ENCODE data around the gene ANKRD63.

ANKRD63 gene

GRCh38 chr15:40276927-40277326 lies 5.9 kb downstream of the ANKRD63 start:
- DNase-seq = no peak

DNA sequence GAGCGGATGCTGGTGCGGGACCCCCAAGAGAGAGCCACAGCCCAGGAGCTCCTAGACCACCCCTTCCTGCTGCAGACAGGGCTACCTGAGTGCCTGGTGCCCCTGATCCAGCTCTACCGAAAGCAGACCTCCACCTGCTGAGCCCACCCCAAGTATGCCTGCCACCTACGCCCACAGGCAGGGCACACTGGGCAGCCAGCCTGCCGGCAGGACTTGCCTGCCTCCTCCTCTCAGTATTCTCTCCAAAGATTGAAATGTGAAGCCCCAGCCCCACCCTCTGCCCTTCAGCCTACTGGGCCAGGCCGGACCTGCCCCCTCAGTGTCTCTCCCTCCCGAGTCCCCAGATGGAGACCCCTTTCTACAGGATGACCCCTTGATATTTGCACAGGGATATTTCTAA lies 6.9 kb downstream of the ANKRD63 start:
- DNase-seq = no peak

GRCh38 chr15:40275523-40275922 lies 7.3 kb downstream of the ANKRD63 start:
- no peak for DNase-seq

DNA sequence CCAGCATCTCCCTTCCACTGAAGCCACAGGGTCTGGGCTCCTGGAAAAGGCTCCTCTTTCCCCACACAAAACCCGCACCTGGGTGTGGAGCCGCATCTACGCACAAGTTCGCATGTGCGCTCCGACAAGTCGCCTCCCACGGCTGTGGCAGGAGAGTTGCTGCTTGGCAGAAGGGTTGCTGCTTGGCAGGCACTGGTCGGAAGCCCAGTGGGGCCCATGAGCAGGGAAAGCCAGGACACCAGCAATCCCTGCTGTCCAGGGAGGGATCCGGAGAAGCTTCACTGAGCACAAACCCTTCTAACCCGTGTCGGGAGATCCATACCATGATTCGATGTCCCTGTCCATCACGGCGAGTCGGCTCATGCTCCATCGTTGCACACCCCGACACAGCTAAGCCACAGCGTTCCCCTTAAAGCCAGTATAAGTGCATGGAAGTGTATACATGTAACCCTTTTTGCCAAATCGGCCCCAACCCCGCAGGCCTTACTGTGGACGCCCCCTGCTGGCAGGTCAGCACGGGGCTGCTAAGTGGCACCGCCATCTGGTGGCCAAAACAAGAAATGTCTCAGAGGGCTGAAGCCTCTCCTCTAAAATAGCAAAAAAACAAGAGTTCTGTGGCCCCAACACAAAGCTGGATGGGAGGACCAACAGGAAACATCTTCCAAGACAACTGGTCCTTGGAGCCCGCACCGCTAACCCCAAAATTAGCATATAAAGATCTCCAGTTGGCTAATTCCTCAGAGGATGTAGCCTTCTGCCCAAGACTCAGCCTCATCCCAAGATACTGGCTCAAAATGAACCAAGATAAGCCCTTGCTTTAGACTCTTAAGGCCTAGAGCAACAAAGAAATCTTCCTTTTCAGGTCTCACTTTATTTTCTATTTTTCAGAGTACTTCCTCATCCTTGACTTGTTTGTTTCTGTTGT lies 8.3 kb downstream of the ANKRD63 start:
- peak; percentile 76 for DNase-seq

DNA sequence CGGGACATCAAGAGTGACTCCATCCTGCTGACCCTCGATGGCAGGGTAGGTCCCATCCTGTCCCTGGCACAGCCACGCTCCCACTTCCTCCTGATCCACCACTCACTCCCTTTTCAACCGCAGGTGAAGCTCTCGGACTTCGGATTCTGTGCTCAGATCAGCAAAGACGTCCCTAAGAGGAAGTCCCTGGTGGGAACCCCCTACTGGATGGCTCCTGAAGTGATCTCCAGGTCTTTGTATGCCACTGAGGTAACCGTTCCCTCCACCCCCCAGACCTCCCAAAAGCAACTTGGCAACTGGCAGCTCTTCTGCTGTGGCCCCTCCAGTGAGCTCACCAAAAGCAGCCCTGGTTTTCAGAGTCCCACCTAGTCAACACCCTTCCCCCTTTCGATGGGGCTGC lies 9.4 kb downstream of the ANKRD63 start:
- no peak for DNase-seq

DNA sequence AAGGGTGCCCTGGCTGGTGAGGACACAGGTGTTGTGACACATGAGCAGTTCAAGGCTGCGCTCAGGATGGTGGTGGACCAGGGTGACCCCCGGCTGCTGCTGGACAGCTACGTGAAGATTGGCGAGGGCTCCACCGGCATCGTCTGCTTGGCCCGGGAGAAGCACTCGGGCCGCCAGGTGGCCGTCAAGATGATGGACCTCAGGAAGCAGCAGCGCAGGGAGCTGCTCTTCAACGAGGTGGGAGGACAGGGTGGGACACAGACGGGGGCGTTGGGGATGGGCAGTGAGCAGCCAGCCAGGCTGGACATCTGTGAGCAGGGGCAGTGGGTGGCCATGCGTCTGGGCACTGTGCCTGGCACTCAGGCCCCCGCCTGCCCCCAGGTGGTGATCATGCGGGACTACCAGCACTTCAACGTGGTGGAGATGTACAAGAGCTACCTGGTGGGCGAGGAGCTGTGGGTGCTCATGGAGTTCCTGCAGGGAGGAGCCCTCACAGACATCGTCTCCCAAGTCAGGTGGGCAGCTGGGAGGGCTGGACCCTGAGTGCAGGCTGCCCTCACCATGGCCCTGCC lies 10.3 kb downstream of the ANKRD63 start:
- no peak for DNase-seq

DNA sequence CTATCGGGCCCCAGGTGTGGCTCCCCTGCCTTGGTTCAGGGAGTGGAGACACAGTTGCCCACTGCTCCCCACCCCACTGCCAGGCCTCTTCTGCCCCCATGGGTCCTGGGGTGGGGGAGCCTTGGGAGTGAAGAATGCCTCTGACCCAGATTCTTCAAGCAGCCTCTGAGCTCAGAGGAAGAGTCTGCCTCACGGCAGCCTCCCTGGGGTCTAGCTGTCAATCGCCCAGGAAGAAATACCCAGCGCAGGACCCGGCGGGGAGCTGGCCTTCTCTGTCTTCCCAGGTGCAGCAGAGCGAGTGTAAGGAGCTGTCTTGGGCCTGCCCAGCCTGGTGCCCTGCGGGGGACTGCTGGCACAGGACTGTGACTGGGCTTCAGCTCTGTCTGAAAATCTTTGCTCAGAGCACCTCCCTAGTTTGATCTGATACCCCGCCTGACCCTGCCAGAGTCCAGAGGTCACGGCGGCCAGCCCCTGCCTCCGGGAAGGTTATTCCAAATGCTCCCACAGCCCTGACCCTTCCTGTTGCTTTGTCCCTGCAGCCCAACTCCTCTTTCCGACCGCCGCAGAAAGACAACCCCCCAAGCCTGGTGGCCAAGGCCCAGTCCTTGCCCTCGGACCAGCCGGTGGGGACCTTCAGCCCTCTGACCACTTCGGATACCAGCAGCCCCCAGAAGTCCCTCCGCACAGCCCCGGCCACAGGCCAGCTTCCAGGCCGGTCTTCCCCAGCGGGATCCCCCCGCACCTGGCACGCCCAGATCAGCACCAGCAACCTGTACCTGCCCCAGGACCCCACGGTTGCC lies 11.0 kb downstream of the ANKRD63 start:
- DNase-seq = no peak

DNA sequence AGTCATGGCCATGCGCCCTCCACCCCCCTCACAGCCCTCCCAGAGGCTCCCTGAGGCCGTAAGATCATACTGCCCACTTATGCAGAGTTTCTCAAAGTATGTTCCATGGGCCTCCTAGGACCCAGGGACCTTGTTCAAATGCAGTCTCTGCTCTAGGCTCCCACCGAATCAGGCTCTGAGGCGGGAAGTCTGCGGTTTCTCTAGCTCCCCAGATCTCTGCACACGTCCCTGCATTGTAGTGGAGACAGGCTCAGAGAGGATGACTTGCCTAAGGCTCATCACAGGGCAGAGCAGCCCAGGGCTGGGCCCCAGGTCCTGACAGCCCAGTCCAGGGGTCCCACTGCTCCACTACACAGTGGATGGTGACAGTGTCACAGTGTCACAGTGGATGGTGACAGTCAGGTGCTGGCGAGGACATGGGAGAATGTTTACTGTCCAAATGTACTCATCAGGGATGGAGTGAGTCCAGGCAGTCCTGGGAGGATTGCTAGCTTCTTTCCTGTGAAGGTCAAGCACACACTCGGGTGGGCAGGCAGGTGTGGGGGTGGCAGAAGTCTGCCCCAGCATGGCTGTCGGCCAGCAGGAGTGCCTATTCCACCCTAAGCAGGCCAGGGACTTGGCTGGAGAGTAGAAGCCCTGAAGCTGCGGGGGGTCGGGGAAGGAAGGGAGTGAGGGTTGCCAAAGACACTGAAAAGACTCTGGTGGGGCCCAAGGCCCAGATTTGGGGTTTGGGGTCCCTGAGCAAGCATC lies 12.4 kb downstream of the ANKRD63 start:
- DNase-seq = peak; percentile 25

GRCh38 chr15:40269604-40270003 lies 13.3 kb downstream of the ANKRD63 start:
- DNase-seq = no peak

GRCh38 chr15:40267670-40268069 lies 15.2 kb downstream of the ANKRD63 start:
- DNase-seq = no peak

- DNase-seq = peak; percentile 94
These were observed 16.0 kb downstream of the ANKRD63 start for GRCh38 chr15:40266828-40267304.

- DNase-seq = no peak
These were observed 17.0 kb downstream of the ANKRD63 start for GRCh38 chr15:40265875-40266274.

GRCh38 chr15:40265355-40265754 lies 17.5 kb downstream of the ANKRD63 start:
- DNase-seq = no peak

DNA sequence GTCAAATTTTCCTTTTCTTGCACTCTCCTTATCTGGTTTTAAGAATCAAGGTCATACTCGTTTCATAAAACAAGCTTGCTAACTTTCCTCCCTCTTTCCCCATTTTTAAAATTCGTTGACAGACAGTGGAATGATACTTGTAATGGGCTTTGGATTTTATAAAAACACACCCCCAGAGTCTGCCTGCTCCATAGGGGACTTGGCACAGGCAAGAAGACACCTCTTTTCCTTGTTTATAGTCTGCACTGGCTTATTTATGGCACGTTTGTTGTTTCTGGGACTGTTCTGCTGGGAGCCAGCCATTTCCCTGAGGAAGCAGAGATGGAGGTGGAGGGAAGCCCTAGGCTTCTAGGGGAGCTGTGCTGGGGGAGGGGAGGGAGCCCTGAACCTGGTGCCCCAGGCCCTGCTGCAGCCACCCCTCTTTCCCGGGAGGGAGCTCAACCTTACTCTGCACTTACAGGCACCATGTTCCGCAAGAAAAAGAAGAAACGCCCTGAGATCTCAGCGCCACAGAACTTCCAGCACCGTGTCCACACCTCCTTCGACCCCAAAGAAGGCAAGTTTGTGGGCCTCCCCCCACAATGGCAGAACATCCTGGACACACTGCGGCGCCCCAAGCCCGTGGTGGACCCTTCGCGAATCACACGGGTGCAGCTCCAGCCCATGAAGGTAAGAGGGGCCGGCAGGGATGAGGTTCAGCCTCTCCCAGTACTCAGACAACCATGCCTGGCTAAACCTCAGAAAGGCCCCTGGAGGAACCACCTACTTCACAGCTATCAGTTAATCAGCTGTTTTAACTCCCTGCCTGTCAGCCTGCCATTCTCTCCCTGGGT lies 18.3 kb downstream of the ANKRD63 start:
- DNase-seq = no peak

DNA sequence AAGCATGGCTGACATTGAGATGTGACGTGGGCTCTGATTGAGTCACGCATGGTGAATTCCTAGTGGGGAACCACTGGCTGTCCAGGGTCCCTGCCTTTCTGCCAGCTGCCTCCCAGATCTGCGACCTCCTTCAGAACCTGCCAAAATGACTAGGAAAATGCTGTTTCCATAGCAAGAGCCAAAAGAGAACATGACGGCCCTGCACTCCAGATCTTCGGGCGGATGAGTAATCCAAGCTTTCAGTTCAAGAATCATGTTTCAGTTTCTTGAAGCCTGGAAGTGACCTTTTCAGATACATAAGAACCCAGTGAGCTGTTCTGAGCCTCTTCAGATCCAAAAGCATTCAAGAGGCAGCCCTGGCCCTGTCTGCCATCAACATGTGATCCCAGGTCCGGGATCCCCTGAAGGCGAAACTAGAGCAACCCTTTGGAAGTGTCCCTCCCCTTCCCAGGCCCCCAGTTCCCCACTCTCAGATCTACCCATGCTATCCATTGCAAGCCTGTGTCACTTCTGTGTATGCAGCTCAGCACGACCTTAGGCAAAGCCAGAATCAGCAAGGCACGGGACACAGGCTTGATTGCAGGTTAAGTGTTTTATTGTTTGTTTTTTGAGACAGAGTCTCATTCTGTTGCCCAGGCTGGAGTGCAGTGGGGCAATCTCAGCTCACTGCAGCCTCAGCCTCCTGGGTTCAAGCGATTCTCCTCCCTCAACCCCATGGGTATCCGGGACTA lies 19.7 kb downstream of the ANKRD63 start:
- DNase-seq = peak; percentile 49

DNA sequence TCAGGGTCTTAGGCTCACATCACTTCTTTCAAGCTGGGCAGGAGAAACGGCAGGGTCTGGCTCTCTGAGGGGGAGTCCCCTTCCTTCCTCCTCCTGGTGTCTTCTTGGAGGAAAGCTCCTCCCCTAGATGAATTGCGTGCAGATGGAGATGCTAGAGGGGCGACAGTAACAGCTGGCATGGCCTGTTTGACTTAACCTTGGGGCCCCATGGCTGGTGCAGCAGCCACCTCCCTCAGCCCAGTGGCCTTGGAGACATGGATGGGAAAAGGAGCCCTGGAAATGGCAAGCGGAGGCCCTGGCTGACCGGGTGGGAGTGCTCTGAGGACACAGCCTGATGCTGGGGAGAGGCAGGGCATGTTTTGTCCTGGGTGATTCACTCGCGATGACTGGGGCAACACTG lies 23.8 kb downstream of the ANKRD63 start:
- DNase-seq = no peak

DNA sequence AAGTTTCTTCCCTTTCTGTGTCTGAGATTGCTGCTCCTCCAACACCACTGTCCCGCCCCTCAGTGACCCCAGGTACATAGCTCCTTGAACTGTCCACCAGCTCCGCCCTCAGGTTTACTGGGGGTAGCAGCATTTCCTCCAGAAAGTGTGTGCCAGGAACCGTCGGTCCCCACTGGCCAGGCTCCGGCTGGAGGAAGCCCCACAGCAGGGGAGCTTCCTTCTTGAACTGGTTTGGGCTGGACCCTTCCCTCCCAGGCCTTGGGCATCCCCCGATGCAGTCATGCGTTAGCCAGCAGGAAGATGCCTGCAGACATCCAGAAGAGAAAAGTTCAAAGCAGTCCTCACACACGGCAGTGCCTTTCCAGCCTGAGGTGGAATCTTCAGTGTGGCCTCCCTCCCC lies 24.3 kb downstream of the ANKRD63 start:
- no peak for DNase-seq

DNA sequence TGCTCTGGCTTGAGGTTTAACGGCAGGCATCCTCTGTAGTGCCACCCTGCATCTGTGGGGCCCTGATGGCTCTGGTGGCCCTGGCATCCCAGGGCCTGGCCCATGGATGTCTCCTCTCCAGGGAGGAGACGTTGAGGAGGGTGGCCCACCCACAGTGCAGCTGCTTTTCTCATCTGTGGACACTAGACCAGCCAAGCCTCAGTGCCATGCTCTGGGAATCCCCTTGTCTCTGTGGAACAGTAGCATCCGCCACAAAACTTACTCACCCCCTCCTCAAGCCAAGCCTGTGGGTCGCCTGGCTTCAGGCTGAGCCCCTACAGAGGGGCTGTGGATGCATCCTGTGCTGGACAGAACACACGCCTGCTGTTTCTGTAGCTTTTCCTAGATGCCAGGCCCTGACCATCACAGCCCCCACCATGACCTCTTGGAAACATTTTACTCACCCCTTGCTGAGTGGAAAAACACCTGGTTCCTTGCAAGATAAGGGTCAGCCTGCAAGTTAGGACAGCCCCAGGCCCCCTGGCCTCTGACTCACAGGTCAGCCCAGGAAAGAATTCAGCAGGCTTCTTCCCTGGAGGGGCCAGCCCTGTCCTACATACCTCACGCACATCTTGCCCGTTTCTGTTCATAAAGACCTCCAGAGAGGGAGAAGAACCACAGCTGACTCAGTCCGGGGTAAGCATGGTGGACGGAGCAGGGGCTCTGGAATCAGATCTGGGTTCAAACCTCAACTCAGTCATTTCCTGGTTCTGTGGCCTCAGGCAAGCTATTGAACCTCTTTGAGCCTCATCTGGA lies 25.0 kb downstream of the ANKRD63 start:
- no peak for DNase-seq

DNA sequence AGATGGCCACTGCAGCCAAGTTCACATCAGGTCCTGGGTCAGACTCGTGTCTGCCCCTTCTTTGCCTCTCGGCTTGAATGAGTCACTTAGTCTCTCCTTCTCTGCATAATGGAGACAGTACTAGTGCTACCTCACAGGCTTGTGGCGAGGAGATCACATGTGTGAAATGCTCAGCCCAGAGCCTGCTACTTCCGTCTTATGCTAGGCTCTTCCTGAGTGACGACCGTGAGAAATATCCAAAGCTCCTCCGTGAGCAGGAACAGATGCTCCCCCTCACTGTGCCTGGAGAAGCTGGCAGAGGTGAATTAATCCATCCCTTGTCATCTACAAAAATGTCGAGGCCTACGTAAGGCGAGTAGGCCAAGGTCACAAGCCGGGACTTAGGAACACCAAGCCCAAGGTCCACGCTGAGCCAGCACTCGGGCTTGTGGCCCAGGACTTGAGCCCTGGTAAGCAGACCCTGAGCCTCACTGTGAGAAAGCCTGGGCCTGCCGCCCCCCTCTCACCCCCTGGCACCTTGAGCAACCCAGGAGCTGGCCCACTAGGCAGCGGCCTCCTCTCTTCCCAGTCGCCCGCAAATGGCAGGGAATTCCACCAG lies 26.1 kb downstream of the ANKRD63 start:
- DNase-seq = peak; percentile 78

- DNase-seq = no peak
These were observed 27.8 kb downstream of the ANKRD63 start for GRCh38 chr15:40255033-40255432.
